MM.1S (cell line): Measurements from ENCODE around the gene DPP8.
A peak's percentile ranks its signal among the peaks of the same experiment; 100 is the strongest.

Experiments used
- DNase-seq: peaks from one replicate; pipeline ENCODE4 v3.0.0-alpha.2; 2015
- H2AFZ ChIP-seq: fragments of 300-600 bp; sonication (generic); 2 replicates; pipeline ENCODE4 v1.6.0; 2016; ENCODE audit warnings: antibody characterized with exemption, low read length
- H3F3A ChIP-seq: fragments of 300-600 bp; sonication (generic); 2 replicates; pipeline ENCODE4 v1.6.1; 2016; ENCODE audit warnings: mild to moderate bottlenecking, antibody characterized with exemption, low read length, moderate library complexity, mixed read lengths; ENCODE audit not compliant: insufficient read depth
- H3K27ac ChIP-seq: fragments of 300-600 bp; sonication (generic); 2 replicates; pipeline ENCODE4 v1.5.1; 2016; ENCODE audit warnings: mild to moderate bottlenecking, low read length
- H3K27me3 ChIP-seq: fragments of 300-600 bp; sonication (generic); replicated peaks from 2 replicates; pipeline ENCODE4 v1.6.0; 2016; ENCODE audit warnings: low read length; ENCODE audit not compliant: insufficient read depth
- H3K36me3 ChIP-seq: fragments of 300-600 bp; sonication (generic); replicated peaks from 2 replicates; pipeline ENCODE4 v1.6.1; 2016; ENCODE audit warnings: mild to moderate bottlenecking, low read length, mixed read lengths; ENCODE audit not compliant: insufficient read depth
- H3K4me1 ChIP-seq: fragments of 300-600 bp; sonication (generic); 2 replicates; pipeline ENCODE4 v1.6.1; 2016; ENCODE audit warnings: low read length, mixed read lengths
- H3K4me2 ChIP-seq: fragments of 300-600 bp; sonication (generic); 2 replicates; pipeline ENCODE4 v1.6.0; 2016; ENCODE audit warnings: low read depth, low read length
- H3K4me3 ChIP-seq: fragments of 300-600 bp; sonication (generic); 2 replicates; pipeline ENCODE4 v1.5.1; 2016; ENCODE audit warnings: low read length, mixed read lengths
- H3K79me2 ChIP-seq: fragments of 300-600 bp; sonication (generic); 2 replicates; pipeline ENCODE4 v1.6.1; 2016; ENCODE audit warnings: mixed run types, low read length, mixed read lengths
- H3K9ac ChIP-seq: fragments of 300-600 bp; sonication (generic); 2 replicates; pipeline ENCODE4 v1.6.1; 2016; ENCODE audit warnings: low read length, mixed read lengths
- H3K9me2 ChIP-seq: fragments of 300-600 bp; sonication (generic); replicated peaks from 2 replicates; pipeline ENCODE4 v1.6.1; 2016; ENCODE audit warnings: mild to moderate bottlenecking, low read length, mixed read lengths; ENCODE audit not compliant: insufficient read depth
- H3K9me3 ChIP-seq: fragments of 300-600 bp; sonication (generic); replicated peaks from 2 replicates; pipeline ENCODE4 v1.6.1; 2016; ENCODE audit warnings: mild to moderate bottlenecking, low read length, mixed read lengths; ENCODE audit not compliant: insufficient read depth
- H4K20me1 ChIP-seq: fragments of 300-600 bp; sonication (generic); 2 replicates; pipeline ENCODE4 v1.6.1; 2016; ENCODE audit warnings: mild to moderate bottlenecking, low read length, moderate library complexity, mixed read lengths; ENCODE audit not compliant: insufficient read depth
- EZH2 ChIP-seq: fragments of 300-600 bp; sonication (generic); optimal IDR thresholded peaks from 2 replicates; pipeline ENCODE3; 2017; ENCODE audit warnings: low read depth, mild to moderate bottlenecking, antibody characterized with exemption, low read length, mixed read lengths
- EZH2phosphoT487 ChIP-seq: fragments of 300-600 bp; sonication (generic); IDR thresholded peaks from 2 replicates; pipeline ENCODE4 v1.6.1; 2018; ENCODE audit warnings: antibody characterized with exemption, low read length
- TF ChIP-seq, protein P1 (sequence below): fragments of 300-600 bp; sonication (generic); IDR thresholded peaks from 2 replicates; pipeline ENCODE4 v1.5.1; 2016; ENCODE audit warnings: antibody characterized with exemption, low read length, mixed read lengths

Gene DPP8

DNA sequence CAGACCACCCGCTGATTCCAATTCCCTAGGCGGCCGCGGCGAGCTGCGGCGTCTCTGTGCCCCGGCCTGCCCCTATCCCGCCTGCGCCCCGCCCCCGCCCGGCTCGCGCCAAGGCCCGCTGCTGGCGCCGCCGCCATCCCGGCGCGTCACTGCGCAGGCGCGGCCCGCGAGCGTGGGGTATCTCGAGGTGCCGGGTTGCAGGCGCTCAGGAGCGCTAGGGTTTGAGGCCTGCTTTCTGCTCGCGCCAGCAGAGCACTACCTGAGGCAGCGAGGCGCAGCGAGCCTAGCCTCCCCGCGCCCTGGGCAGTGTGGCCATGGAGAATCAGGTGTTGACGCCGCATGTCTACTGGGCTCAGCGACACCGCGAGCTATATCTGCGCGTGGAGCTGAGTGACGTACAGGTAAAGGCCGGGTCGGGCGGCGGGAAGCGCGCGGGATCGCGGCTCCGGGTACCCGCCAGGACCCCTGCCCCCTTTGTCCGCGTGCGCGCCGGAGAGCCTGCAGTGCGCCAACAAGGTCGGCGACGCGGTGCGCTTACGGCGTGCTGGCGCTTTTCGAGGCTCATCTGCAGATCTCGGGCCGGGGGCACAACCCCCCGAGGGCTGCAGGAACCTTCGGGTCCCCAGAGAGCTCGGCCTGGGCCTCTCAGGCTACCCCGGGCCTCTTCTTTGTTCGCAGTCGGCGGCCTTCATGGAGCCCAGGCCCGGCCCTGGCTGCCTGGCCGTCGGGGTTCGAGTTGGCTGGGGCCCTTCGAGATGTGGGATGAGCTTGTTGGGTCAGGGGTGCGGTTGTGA is 13.0 kb upstream of the DPP8 start, which contains the start of gene HACD3:
TSS of gene HACD3 (plus strand) at position 146 of the 794 bp plus-strand sequence. CDS start at position 315, 169 bp downstream.
- DNase-seq: peak; percentile 92
- Histone ChIP-seq H3K27me3 (no peaks in the 10 kb centered on the region), H3F3A (no peaks in the 10 kb centered on the region; the same call in 1 of the 2 replicates), H4K20me1 (peaks cover 10% of the 10 kb centered on the region; the same call in 1 of the 2 replicates), H3K4me1 (0 out of 2 replicates have a peak, but pooled peaks cover 6% of the 10 kb centered on the region), H3K9me2 (no peaks in the 10 kb centered on the region), H3K36me3 (no peaks in the 10 kb centered on the region), H3K4me2 (peak within 1 kb of the TSS; percentile 99), H3K79me2 (peaks cover 51% of the 10 kb centered on the region), H3K27ac (peak within 1 kb of the TSS; percentile 80), H3K9ac (peak within 1 kb of the TSS; percentile 95), H3K4me3 (peak within 1 kb of the TSS; percentile 98), H3K9me3 (no peaks in the 10 kb centered on the region), H2AFZ (peak within 1 kb of the TSS; percentile 100)
- TF ChIP-seq EZH2: no peak
- TF ChIP-seq, protein P1, sequence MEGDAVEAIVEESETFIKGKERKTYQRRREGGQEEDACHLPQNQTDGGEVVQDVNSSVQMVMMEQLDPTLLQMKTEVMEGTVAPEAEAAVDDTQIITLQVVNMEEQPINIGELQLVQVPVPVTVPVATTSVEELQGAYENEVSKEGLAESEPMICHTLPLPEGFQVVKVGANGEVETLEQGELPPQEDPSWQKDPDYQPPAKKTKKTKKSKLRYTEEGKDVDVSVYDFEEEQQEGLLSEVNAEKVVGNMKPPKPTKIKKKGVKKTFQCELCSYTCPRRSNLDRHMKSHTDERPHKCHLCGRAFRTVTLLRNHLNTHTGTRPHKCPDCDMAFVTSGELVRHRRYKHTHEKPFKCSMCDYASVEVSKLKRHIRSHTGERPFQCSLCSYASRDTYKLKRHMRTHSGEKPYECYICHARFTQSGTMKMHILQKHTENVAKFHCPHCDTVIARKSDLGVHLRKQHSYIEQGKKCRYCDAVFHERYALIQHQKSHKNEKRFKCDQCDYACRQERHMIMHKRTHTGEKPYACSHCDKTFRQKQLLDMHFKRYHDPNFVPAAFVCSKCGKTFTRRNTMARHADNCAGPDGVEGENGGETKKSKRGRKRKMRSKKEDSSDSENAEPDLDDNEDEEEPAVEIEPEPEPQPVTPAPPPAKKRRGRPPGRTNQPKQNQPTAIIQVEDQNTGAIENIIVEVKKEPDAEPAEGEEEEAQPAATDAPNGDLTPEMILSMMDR: no peak
- no peak for TF ChIP-seq EZH2phosphoT487

DNA sequence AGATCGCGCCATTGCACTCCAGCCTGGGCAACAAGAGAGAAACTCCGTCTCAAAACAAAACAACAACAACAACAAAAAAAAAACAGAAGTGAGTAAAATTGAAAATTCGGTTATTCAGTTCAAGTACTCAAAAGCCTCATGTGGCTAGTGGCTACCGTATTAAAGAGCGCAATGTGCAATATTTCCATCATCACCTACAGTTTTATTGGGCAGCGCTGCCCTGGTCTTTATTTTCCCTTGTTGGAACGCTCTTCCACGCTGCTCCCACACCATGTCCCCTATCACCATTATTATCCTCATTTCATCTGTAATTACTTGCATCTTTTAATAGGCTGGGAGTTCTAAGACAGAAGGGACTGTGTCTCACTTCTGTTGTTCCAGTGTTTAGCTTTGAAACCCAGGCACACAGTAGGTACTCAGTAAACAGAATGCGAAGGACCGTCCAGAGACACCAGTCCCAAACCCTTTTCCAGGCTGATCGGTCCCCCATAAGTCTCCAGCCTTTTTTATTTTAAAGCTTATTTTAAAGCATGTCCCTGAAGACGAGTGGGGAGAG is 12.4 kb upstream of the DPP8 start:
- H3K4me1 ChIP-seq: 0 out of 2 replicates have a peak, but pooled peaks cover 6% of the 10 kb centered on the region
- H3K9ac ChIP-seq: peak overlapping the region; percentile 65
- H3F3A ChIP-seq: no peaks in the 10 kb centered on the region; the same call in 1 of the 2 replicates
- peak overlapping the region; percentile 99 for H3K4me2 ChIP-seq
- TF ChIP-seq, protein P1: no peak
- no peak for TF ChIP-seq EZH2phosphoT487
- TF ChIP-seq EZH2: no peak
- H3K9me2 ChIP-seq: no peaks in the 10 kb centered on the region
- H3K27ac ChIP-seq: no peak overlapping the region
- no peaks in the 10 kb centered on the region for H3K36me3 ChIP-seq
- H4K20me1 ChIP-seq: 0 out of 2 replicates have a peak, but pooled peaks cover 4% of the 10 kb centered on the region
- H2AFZ ChIP-seq: peak overlapping the region; percentile 100
- H3K9me3 ChIP-seq: no peaks in the 10 kb centered on the region
- no peak for DNase-seq
- no peaks in the 10 kb centered on the region for H3K27me3 ChIP-seq
- H3K79me2 ChIP-seq: peaks cover 44% of the 10 kb centered on the region
- H3K4me3 ChIP-seq: peak overlapping the region; percentile 98

DNA sequence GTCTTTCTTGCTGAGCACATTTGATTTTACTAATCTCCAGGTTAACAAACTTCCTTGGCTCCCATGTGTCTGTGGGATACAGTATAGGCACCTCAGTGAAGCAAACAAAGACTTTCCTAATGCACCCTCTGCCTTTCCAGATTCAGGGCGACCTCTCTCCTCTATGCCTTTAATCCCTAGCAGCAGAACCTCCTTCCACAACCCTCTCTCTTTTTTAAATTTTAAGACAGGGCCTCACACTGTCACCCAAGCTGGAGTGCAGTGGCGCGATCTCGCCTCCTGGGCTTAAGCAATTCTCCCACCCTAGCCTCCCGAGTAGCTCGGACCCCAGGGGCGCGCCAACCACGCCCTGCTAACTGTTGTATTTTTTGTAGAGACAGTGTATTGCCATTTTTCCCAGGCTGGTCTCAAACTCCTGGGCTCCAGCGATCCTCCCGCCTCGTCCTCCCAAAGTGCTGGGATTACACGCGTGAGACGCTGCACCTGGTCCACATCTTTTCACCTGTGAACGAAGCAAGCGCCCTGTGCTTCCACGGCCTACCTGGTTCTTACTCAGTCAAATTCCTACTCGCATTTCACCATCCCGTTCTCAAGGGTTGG is 11.1 kb upstream of the DPP8 start:
- H3K9me2 ChIP-seq: no peaks in the 10 kb centered on the region
- H3K4me2 ChIP-seq: no peak overlapping the region
- H4K20me1 ChIP-seq: 0 out of 2 replicates have a peak, but pooled peaks cover 4% of the 10 kb centered on the region
- H3K9me3 ChIP-seq: no peaks in the 10 kb centered on the region
- no peak overlapping the region for H3K4me3 ChIP-seq
- H3K4me1 ChIP-seq: 0 out of 2 replicates have a peak, but pooled peaks cover 6% of the 10 kb centered on the region
- H3K27me3 ChIP-seq: no peaks in the 10 kb centered on the region
- H3K9ac ChIP-seq: no peak overlapping the region
- no peaks in the 10 kb centered on the region for H3K36me3 ChIP-seq
- TF ChIP-seq, protein P1: no peak
- no peak for TF ChIP-seq EZH2
- TF ChIP-seq EZH2phosphoT487: no peak
- DNase-seq: no peak
- H3F3A ChIP-seq: no peaks in the 10 kb centered on the region; the same call in 1 of the 2 replicates
- no peak overlapping the region for H2AFZ ChIP-seq
- peaks cover 32% of the 10 kb centered on the region for H3K79me2 ChIP-seq
- H3K27ac ChIP-seq: no peak overlapping the region
